Body of pancreas (tissue), 4 donors: ENCODE results near the gene CCL2. TPM values are rescaled to one million over a fixed set of nuclear protein-coding genes. Genes with fewer than 3 reads are reported as not detected.
A peak's percentile ranks its signal among the peaks of the same experiment; 100 is the strongest.

Source experiments
- ATAC-seq: fragments of 150-250 bp; one replicate; pipeline ENCODE4 v1.9.1; 2016
- DNase-seq, 4 donors: peaks; one replicate each; pipeline ENCODE4 v3.0.0-alpha.2; 2019
- H3K27ac ChIP-seq, 4 donors: fragments of 200-600 bp; sonication (generic); 1 replicate in 3 of 4; 2 replicates in 1 of 4; pipeline versions ENCODE4 v1.5.1 to v1.6.1; 2016 to 2019; ENCODE audit warnings: mild to moderate bottlenecking in 1 of 4, mixed read lengths in 1 of 4, moderate library complexity in 1 of 4
- H3K27me3 ChIP-seq, 2 donors: fragments of 200-600 bp; sonication (generic); one replicate each; pipeline ENCODE4 v1.6.0; 2016; ENCODE audit warnings: mild to moderate bottlenecking in 1 of 2
- H3K36me3 ChIP-seq, 2 donors: fragments of 200-600 bp; sonication (generic); replicated peaks in 1 of 2; 2 replicates each; pipeline ENCODE4 v1.5.1; 2016; ENCODE audit warnings: low read depth in 2 of 2; ENCODE audit not compliant: insufficient read depth in 1 of 2
- H3K4me1 ChIP-seq: fragments of 200-600 bp; sonication (generic); one replicate; pipeline ENCODE4 v1.6.0; 2016
- H3K4me3 ChIP-seq, 2 donors: fragments of 200-600 bp; sonication (generic); 1 replicate in 1 of 2; 2 replicates in 1 of 2; pipeline ENCODE4 v1.5.1; 2016 to 2019
- H3K9me3 ChIP-seq, 3 donors: fragments of 200-600 bp; sonication (generic); 1 replicate in 2 of 3; 2 replicates in 1 of 3; pipeline ENCODE4 v1.5.1; 2016
- CTCF ChIP-seq, 7 experiments: fragments of 450-650 bp in 4 of 7; fragments of 200-600 bp in 3 of 7; sonication (generic) in 3 of 7; IDR thresholded peaks; one replicate each; pipeline ENCODE4 v1.5.1; 2016 to 2019; ENCODE audit warnings: antibody characterized with exemption in 7 of 7
- POLR2A ChIP-seq, 3 donors: fragments of 450-650 bp; IDR thresholded peaks; one replicate each; pipeline ENCODE4 v1.6.1; 2016; ENCODE audit warnings: antibody characterized with exemption in 3 of 3, mild to moderate bottlenecking in 2 of 3
- WGBS, 2 donors: methylation state at CpG; one replicate each; pipeline ENCODE4 v1.1.5; 2017; 5-methylcytosine and 5-hydroxymethylcytosine counted together
- intact Hi-C: fragments of 100-400 bp; cut with DNase I; formaldehyde crosslinking; loops from one replicate; pipeline ENCODE4 v1.15.1; 2023
- total RNA-seq, 2 donors: library from RNA; depleted of rRNA; stranded (reverse); fragments of >200 nt; gene quantifications; one replicate each; pipeline ENCODE4 v1.1.0, GENCODE V29; 2016

Gene CCL2
- total RNA-seq, 2 donors from 2014 or later, result 34.0 to 49.8 TPM

GRCh38 chr17:34236281-34236892, 18.7 kb upstream of the CCL2 start:
- H3K27me3 ChIP-seq, result no peaks in the 10 kb centered on the region
- WGBS, 2 donors, result 66 to 84% methylated on average over 6 of the region's 6 CpGs
- H3K4me3 ChIP-seq, result no peak overlapping the region
- DNase-seq, result no peak
- H3K9me3 ChIP-seq, result no peaks in the 10 kb centered on the region
- no peaks in the 10 kb centered on the region for H3K36me3 ChIP-seq
- H3K4me1 ChIP-seq, result peaks cover 60% of the 10 kb centered on the region
- ATAC-seq, result no peak
- intact Hi-C loops, result no loop called here
- H3K27ac ChIP-seq, result peak overlapping the region in 3 of 4 donors; percentile 59 to 82 (median 64)
- TF ChIP-seq CTCF (IDR thresholded peaks at IDR 0.05) (no peak), POLR2A (IDR thresholded peaks at IDR 0.05) (no peak)

GRCh38 chr17:34237458-34237857, 17.6 kb upstream of the CCL2 start:
- intact Hi-C loops, result no loop called here
- H3K4me3 ChIP-seq, result no peak overlapping the region
- TF ChIP-seq CTCF (IDR thresholded peaks at IDR 0.05), result no peak
- TF ChIP-seq POLR2A (IDR thresholded peaks at IDR 0.05), result no peak
- H3K27me3 ChIP-seq, result no peaks in the 10 kb centered on the region
- peaks cover 60% of the 10 kb centered on the region for H3K4me1 ChIP-seq
- no peaks in the 10 kb centered on the region for H3K9me3 ChIP-seq
- DNase-seq, result no peak
- H3K36me3 ChIP-seq, result no peaks in the 10 kb centered on the region
- 86% methylated on average over 3 of the region's 3 CpGs for WGBS, 2 donors
- H3K27ac ChIP-seq, result peak overlapping the region in 3 of 4 donors; percentile 7 to 82 (median 17)
- no peak for ATAC-seq

- intact Hi-C loops, result no loop called here
- H3K36me3 ChIP-seq, result no peaks in the 10 kb centered on the region
- peak overlapping the region in 2 of 4 donors; percentile 26 to 32 for H3K27ac ChIP-seq
- no peaks in the 10 kb centered on the region for H3K27me3 ChIP-seq
- peak; percentile 35 to 62 (median 56) for DNase-seq
- ATAC-seq, result peak; percentile 48
- no peak overlapping the region for H3K4me3 ChIP-seq
- WGBS, 2 donors, result 13 to 16% methylated on average over 4 of the region's 4 CpGs
- TF ChIP-seq POLR2A (IDR thresholded peaks at IDR 0.05) (no peak), CTCF (IDR thresholded peaks at IDR 0.05) (no peak)
- H3K9me3 ChIP-seq, result no peaks in the 10 kb centered on the region
- peaks cover 36% of the 10 kb centered on the region for H3K4me1 ChIP-seq
Observed at GRCh38 chr17:34241062-34241461, 14.0 kb upstream of the CCL2 start.

GRCh38 chr17:34242587-34243363, 12.3 kb upstream of the CCL2 start:
- Histone ChIP-seq H3K27ac (peak overlapping the region in 1 of 4 donors; percentile 33), H3K4me3 (no peak overlapping the region), H3K36me3 (no peaks in the 10 kb centered on the region), H3K9me3 (no peaks in the 10 kb centered on the region), H3K27me3 (no peaks in the 10 kb centered on the region), H3K4me1 (peaks cover 31% of the 10 kb centered on the region)
- intact Hi-C loops, result no loop called here
- ATAC-seq (no peak), DNase-seq (no peak)
- 62 to 76% methylated on average over 8 of the region's 8 CpGs for WGBS, 2 donors
- no peak for TF ChIP-seq POLR2A (IDR thresholded peaks at IDR 0.05)

- TF ChIP-seq CTCF (IDR thresholded peaks at IDR 0.05), result no peak
- no peak for TF ChIP-seq POLR2A (IDR thresholded peaks at IDR 0.05)
- Histone ChIP-seq H3K36me3 (no peaks in the 10 kb centered on the region), H3K9me3 (no peaks in the 10 kb centered on the region), H3K4me1 (peaks cover 33% of the 10 kb centered on the region), H3K27me3 (no peaks in the 10 kb centered on the region), H3K27ac (peak overlapping the region in 1 of 4 donors; percentile 33), H3K4me3 (no peak overlapping the region)
- DNase-seq (no peak), ATAC-seq (no peak)
- intact Hi-C loops, result no loop called here
- WGBS, 2 donors, result 60 to 64% methylated on average over 7 of the region's 7 CpGs
Observed at GRCh38 chr17:34243364-34244320, 11.4 kb upstream of the CCL2 start.
